T follicular helper cell (primary cell): Measurements from ENCODE around the gene KSR2.
"Not testable (repeated sequence)": the region's sequence is repeated elsewhere in the genome, so short reads cannot be mapped to it uniquely, and the experiment has no call there.

Experiments
- DNase-seq: peaks from one replicate; pipeline ENCODE4 v3.0.0-alpha.2; 2020; ENCODE audit warnings: low read depth

KSR2 gene

DNA sequence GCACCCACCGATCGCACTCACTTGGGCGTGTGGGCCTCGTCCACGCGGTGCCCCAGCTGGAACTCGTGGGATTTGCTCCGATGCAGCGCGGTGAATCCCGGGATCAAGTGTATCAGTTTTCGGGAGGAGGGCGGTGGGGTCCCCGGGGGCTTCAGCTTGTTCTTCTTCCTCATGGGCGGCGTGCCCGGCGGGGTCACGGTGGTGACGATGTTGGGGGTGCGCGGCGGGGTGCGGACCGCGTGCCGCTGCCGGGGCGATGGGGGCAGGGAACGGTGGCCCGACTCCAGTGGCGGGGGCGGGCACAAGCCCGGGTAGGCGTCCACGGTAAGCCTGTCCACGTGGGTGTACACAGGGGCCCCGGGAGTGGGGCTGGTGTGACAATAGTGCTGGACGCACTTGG is 207.8 kb downstream of the KSR2 start:
- DNase-seq = no peak

DNA sequence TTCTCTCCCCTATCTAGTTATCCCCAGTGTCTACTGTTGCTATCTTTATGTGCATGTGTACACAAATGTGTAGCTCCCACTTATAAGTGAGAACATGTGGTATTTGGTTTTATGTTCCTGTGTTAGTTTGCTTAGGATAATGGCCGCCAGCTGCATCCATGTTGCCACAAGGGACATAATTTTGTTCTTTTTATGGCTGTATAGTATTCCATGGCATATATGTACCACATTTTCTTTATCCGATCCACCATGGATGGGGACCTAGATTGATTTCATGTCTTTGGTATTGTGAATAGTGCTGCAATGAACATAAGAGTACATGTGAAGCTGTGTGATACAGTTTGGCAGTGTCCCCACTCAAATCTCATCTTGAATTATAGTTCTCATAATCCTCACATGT is 218.1 kb downstream of the KSR2 start:
- DNase-seq = no peak

GRCh38 chr12:117749431-117749830 is 219.4 kb downstream of the KSR2 start:
- DNase-seq = no peak

DNA sequence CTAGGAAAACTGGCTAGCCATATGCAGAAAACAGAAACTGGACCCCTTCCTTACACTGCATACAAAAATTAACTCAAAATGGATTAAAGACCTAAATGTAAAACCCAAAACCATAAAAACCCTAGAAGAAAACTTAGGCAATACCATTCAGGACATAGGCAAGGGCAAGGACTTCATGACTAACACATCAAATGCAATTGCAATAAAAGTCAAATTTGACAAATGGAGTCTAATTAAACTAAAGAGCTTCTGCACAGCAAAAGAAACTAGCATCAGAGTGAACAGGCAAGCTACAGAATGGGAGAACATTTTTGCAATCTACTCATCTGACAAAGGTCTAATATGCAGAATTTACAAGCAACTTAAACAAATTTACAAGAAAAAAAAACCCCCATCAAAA is 222.4 kb downstream of the KSR2 start:
- not testable (repeated sequence) for DNase-seq

- DNase-seq = no peak
These were observed 224.4 kb downstream of the KSR2 start for GRCh38 chr12:117744418-117744817.

DNA sequence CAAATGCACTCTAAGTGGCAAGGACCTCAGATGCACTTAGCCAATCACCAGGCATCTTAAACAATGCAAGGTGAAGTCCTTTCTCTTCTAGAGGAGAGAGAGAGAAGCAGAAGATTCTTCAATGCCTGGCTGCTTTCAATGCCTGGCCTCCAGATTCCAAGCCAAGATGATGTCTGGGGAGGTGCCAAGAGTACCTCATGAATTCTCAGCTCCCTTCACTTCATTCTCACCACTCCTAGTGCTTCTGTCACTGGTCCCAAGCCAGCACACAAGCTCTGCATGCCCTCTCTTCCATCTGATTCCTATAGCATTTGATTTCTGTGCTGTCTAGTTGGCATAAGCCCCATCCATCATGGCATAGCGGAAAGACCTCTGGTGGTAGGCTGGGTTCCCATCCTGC is 225.0 kb downstream of the KSR2 start:
- no peak for DNase-seq

DNA sequence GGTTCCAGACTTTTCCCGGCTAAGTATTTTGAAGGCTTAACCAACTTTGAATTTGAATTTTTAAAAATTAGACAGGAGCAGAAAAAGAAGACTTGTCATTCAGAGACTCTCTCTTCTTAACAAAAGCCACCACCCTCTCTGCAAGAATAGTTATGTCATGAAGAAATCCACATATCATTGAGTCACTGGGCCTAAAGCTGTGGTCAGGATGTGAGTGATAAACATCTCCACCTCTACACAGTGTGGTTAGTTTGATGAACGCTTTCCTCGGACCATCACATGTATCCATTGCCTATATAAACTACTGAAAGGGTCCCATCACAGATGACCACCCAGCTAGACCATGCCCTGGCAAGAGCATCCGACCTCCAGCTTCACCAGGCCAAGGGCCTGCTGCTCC is 226.1 kb downstream of the KSR2 start:
- no peak for DNase-seq

GRCh38 chr12:117738233-117738632 is 230.6 kb downstream of the KSR2 start:
- DNase-seq = no peak

DNA sequence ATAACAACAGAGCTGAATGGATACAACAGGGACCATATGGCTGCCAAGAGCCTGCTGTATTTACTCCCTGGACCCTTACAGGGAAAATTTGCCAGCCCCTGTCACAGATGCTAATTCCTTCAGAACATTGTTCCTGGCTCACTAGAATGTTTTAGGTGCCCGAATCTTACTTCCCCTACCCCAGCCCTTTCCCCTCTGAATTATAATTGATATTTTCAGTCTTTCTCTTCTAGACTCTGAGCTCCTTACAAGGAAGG is 235.3 kb downstream of the KSR2 start:
- no peak for DNase-seq

- no peak for DNase-seq
These were observed 235.8 kb downstream of the KSR2 start for GRCh38 chr12:117732761-117733548.

DNA sequence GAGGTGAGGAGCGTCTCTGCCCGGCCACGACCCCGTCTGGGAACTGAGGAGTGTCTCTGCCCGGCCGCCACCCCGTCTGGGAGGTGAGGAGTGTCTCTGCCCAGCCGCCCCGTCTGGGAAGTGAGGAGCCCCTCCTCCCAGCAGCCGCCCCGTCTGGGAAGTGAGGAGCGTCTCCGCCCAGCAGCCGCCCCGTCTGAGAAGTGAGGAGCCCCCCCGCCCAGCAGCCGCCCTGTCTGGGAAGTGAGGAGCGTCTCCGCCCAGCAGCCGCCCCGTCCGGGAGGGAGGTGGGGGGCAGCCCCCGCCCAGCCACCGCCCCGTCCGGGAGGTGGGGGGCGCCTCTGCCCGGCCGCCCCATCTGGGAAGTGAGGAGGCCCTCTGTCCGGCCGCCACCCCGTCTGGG is 237.7 kb downstream of the KSR2 start:
- DNase-seq = not testable (repeated sequence)

- DNase-seq = no peak
These were observed 241.5 kb downstream of the KSR2 start for GRCh38 chr12:117727301-117727700.

- no peak for DNase-seq
These were observed 244.2 kb downstream of the KSR2 start for GRCh38 chr12:117724543-117724942.

DNA sequence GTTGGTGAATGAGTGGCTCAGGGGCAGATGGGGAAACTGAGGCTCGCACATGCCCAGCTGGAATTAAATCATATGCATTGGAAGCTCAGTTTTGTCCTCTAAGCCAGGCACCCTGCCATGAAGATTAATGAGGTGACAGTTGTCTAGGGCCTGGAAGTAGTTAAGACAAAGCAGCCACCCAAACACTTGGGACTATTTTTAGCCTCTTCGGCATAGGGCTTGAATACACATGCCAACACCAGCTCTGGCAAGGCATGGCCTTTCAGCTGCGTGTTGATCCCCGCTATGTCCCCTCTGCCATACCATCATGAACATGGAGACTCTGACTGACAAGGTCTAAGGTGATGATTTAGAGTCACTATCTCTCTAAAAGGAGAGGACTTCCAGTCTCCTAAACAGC is 250.2 kb downstream of the KSR2 start:
- no peak for DNase-seq

DNA sequence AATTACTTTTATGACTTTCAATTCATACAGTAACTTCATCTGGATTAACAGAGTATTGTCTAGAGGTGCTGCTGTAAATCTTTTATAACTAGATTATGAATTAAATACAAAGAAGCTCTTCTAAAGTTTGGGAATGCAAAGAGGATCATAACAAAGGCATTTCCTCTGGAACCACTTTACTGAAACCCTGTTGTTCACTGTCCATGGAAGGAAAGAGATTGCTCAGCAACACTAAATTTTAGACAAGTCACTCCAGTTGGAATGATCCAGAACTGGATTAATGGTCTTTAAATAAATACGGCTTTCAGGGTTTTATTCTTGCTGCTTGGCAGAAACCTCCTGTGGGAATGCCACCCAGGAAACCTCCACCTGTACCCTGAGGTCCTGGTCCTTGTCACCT is 250.6 kb downstream of the KSR2 start:
- DNase-seq = no peak

DNA sequence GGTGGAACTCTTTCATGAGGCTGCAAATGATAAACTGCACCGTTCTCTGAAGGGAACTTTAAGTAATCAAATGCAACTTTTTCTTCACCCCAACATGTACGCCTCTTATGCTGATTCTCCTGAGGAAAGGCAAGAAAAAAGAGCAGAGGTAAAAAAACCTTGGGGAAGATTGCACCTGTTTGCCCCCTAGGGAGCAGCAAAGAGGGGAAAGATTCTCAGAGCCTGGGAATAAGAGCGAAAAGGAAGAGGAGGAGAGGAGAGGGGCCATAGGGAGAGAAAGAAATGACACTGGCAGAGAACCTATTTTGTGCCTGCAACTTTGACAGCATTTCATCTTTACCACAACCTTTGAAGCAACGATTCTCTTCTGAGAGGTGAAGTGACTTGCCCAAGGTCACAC is 254.6 kb downstream of the KSR2 start:
- no peak for DNase-seq

DNA sequence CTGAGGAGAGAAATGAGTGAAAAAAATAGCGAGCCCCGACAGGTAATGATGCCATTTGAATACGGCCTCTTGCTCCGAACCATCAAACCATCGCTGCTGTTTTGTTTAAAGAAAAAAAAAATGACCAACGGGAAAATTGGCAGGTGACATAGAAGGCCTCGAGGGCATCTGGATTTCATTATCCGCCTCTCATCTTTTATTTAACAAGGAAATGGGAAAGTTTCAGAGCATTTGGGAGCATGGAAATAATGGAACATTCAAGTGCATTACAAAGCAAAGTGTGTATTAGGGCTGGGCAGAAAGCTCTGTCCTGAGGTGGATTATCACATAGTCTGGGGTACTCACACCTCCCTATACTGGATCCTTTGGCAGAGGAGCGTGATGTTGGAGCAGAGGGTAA is 258.7 kb downstream of the KSR2 start:
- DNase-seq = no peak

DNA sequence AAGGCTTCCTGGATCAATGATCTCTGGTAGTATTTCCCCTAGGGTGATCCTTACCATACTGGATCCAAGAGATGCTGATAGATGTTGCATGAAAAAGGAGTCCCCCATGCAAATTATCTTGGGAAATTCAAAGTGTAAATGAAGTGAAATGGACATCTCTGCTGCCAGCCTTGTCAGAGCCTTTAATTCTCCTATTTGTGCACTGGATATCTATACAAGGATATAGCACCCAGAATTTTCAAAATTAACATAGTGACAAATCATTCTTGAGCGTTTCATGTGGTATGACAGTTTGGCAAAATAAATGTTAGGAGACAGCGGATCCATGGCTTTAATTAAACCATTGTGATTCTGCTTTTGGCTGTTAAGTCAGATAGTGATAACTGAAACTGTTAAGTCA is 260.9 kb downstream of the KSR2 start:
- no peak for DNase-seq

- DNase-seq = no peak
These were observed 265.2 kb downstream of the KSR2 start for GRCh38 chr12:117703584-117703983.

DNA sequence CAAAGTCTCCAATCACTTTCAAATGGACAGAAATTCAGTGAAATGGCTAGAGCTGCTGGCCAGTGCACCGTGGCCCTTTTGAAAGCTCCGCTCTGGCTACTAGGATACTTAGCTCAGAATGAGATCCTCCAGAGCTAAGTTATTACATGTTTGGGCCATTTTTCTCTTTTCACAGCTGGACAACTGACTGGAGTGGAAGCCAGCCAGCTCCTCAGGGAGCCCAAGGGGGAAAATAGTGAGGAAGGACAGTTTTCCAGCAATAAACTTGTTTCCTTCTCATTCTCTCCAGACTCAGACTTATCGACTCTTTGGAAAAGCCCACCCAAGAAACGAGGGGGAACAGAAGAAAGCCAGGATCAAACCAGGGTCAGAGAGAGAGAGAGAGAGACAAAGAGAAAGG is 266.0 kb downstream of the KSR2 start:
- no peak for DNase-seq

GRCh38 chr12:117699575-117699974 is 269.2 kb downstream of the KSR2 start:
- no peak for DNase-seq

- DNase-seq = no peak
These were observed 269.7 kb downstream of the KSR2 start for GRCh38 chr12:117699118-117699517.

- DNase-seq = no peak
These were observed 272.8 kb downstream of the KSR2 start for GRCh38 chr12:117695956-117696355.

- DNase-seq = no peak
These were observed 276.3 kb downstream of the KSR2 start for GRCh38 chr12:117692512-117692911.

- DNase-seq = no peak
These were observed 278.9 kb downstream of the KSR2 start for GRCh38 chr12:117689857-117690256.
